HEK293T (cell line): ENCODE data around the gene DONSON.

Source experiments
- CTCF ChIA-PET: fragments of 350-600 bp; formaldehyde crosslinking; extraction: SDS; loops from one replicate; lab custom pipeline; 2021; ENCODE audit warnings: antibody characterized with exemption, inconsistent platforms; lab: Yijun Ruan, JAX
- POLR2A ChIA-PET: fragments of 350-600 bp; formaldehyde crosslinking; extraction: SDS; loops from one replicate; lab custom pipeline; 2020; ENCODE audit warnings: antibody characterized with exemption, inconsistent platforms; lab: Yijun Ruan, JAX
- DNase-seq: peaks from one replicate; pipeline ENCODE4 v3.0.0; 2012; ENCODE audit warnings: mixed read lengths; ENCODE audit errors: extremely low spot score
- ARNT ChIP-seq: fragments of 450-650 bp; IDR thresholded peaks from 2 replicates; pipeline ENCODE4 v1.6.1; 2017; ENCODE audit warnings: mild to moderate bottlenecking
- BHLHE40 ChIP-seq: fragments of 450-650 bp; IDR thresholded peaks from 2 replicates; pipeline ENCODE4 v1.6.1; 2016; ENCODE audit warnings: mild to moderate bottlenecking, moderate library complexity, borderline replicate concordance
- CTBP1 ChIP-seq: fragments of 450-650 bp; IDR thresholded peaks from 2 replicates; pipeline ENCODE4 v1.6.1; 2016; ENCODE audit warnings: borderline replicate concordance
- ELF4 ChIP-seq: fragments of 450-650 bp; IDR thresholded peaks from 2 replicates; pipeline ENCODE4 v1.6.1; 2017; ENCODE audit warnings: antibody characterized with exemption
- FOXA1 ChIP-seq: fragments of 450-650 bp; IDR thresholded peaks from 2 replicates; pipeline ENCODE4 v1.6.1; 2016; ENCODE audit warnings: mild to moderate bottlenecking
- FOXK2 ChIP-seq: fragments of 450-650 bp; IDR thresholded peaks from 2 replicates; pipeline ENCODE4 v1.6.1; 2016; ENCODE audit warnings: mild to moderate bottlenecking
- FOXM1 ChIP-seq: fragments of 450-650 bp; IDR thresholded peaks from 2 replicates; pipeline ENCODE4 v1.6.1; 2017; ENCODE audit warnings: mild to moderate bottlenecking, borderline replicate concordance
- HDGF ChIP-seq: fragments of 450-650 bp; IDR thresholded peaks from 2 replicates; pipeline ENCODE4 v1.6.1; 2017; ENCODE audit warnings: antibody characterized with exemption, borderline replicate concordance
- L3MBTL2 ChIP-seq: fragments of 450-650 bp; conservative IDR thresholded peaks from 2 replicates; pipeline ENCODE4 v1.6.1; 2016; ENCODE audit warnings: mild to moderate bottlenecking
- LEF1 ChIP-seq: fragments of 450-650 bp; IDR thresholded peaks from 2 replicates; pipeline ENCODE4 v1.6.1; 2017; ENCODE audit warnings: mild to moderate bottlenecking, borderline replicate concordance
- NFRKB ChIP-seq: fragments of 450-650 bp; IDR thresholded peaks from 2 replicates; pipeline ENCODE4 v1.6.1; 2016; ENCODE audit warnings: mild to moderate bottlenecking, moderate library complexity
- PKNOX1 ChIP-seq: fragments of 450-650 bp; IDR thresholded peaks from 2 replicates; pipeline ENCODE4 v1.6.1; 2016
- SP1 ChIP-seq: fragments of 450-650 bp; IDR thresholded peaks from 2 replicates; pipeline ENCODE4 v1.6.1; 2017
- SUZ12 ChIP-seq: fragments of 450-650 bp; IDR thresholded peaks from 2 replicates; pipeline ENCODE4 v1.6.1; 2016; ENCODE audit warnings: mild to moderate bottlenecking
- TARDBP ChIP-seq: fragments of 450-650 bp; IDR thresholded peaks from 2 replicates; pipeline ENCODE4 v1.6.1; 2016
- ZNF384 ChIP-seq: fragments of 450-650 bp; IDR thresholded peaks from 2 replicates; pipeline ENCODE4 v1.6.1; 2016

DONSON gene

GRCh38 chr21:33568448-33568847 is 20.0 kb downstream of the DONSON start:
- no peak for TF ChIP-seq BHLHE40
- TF ChIP-seq FOXM1: no peak
- TF ChIP-seq TARDBP: no peak
- no peak for TF ChIP-seq CTBP1
- no peak for TF ChIP-seq HDGF
- no peak for TF ChIP-seq NFRKB
- no peak for TF ChIP-seq L3MBTL2
- no peak for TF ChIP-seq ELF4
- no peak for TF ChIP-seq SP1
- TF ChIP-seq LEF1: no peak
- no peak for TF ChIP-seq ARNT
- TF ChIP-seq FOXA1: no peak
- TF ChIP-seq PKNOX1: no peak
- TF ChIP-seq FOXK2: no peak
- no peak for TF ChIP-seq ZNF384
- TF ChIP-seq SUZ12: no peak
- no peak for DNase-seq
- POLR2A ChIA-PET: no interaction called here
- CTCF ChIA-PET: no interaction called here

GRCh38 chr21:33567914-33568313 is 20.6 kb downstream of the DONSON start:
- ChIA-PET CTCF (no interaction called here), POLR2A (no interaction called here)
- no peak for DNase-seq
- TF ChIP-seq LEF1: no peak
- no peak for TF ChIP-seq ELF4
- TF ChIP-seq ZNF384: no peak
- no peak for TF ChIP-seq CTBP1
- TF ChIP-seq SUZ12: no peak
- TF ChIP-seq NFRKB: no peak
- no peak for TF ChIP-seq FOXK2
- TF ChIP-seq L3MBTL2: no peak
- TF ChIP-seq TARDBP: no peak
- no peak for TF ChIP-seq FOXM1
- no peak; the same call in 1 of the 2 replicates for TF ChIP-seq PKNOX1
- no peak for TF ChIP-seq BHLHE40
- no peak for TF ChIP-seq HDGF
- TF ChIP-seq SP1: no peak
- no peak for TF ChIP-seq ARNT
- no peak for TF ChIP-seq FOXA1

- CTCF ChIA-PET: no interaction called here
- no peak for DNase-seq
- POLR2A ChIA-PET: no interaction called here
- TF ChIP-seq FOXM1: no peak
Observed at GRCh38 chr21:33566514-33566913, 22.0 kb downstream of the DONSON start.

GRCh38 chr21:33562389-33562788 is 26.1 kb downstream of the DONSON start:
- CTCF ChIA-PET: interaction anchor here (0.6 kb wide), 2 partner anchors 850 to 961 kb away, joined by 3 to 4 read pairs; no protein-coding TSS in a partner anchor
- TF ChIP-seq BHLHE40 (no peak), ELF4 (no peak), SUZ12 (no peak), NFRKB (no peak), SP1 (no peak), FOXM1 (no peak)
- POLR2A ChIA-PET: no interaction called here
- no peak for DNase-seq

- DNase-seq: no peak
- TF ChIP-seq FOXA1 (no peak), ZNF384 (no peak), TARDBP (no peak), PKNOX1 (no peak), LEF1 (no peak), ELF4 (no peak), FOXK2 (no peak), HDGF (no peak), SUZ12 (no peak), ARNT (no peak), NFRKB (no peak), SP1 (no peak), BHLHE40 (no peak), CTBP1 (no peak)
- ChIA-PET CTCF (no interaction called here), POLR2A (no interaction called here)
Observed at GRCh38 chr21:33561373-33561772, 27.1 kb downstream of the DONSON start.

GRCh38 chr21:33560965-33561364 is 27.5 kb downstream of the DONSON start:
- no peak for DNase-seq
- POLR2A ChIA-PET: no interaction called here
- TF ChIP-seq ELF4 (no peak), HDGF (no peak), BHLHE40 (no peak), SUZ12 (no peak), FOXM1 (no peak), ARNT (no peak), SP1 (no peak), LEF1 (no peak), TARDBP (no peak), FOXA1 (no peak), NFRKB (no peak), FOXK2 (no peak), L3MBTL2 (no peak), PKNOX1 (no peak), CTBP1 (no peak)
- CTCF ChIA-PET: no interaction called here
